Lower lobe of right lung (tissue), 2 donors: ENCODE results near the gene IGHMBP2. TPM values are rescaled to one million over a fixed set of nuclear protein-coding genes. Genes with fewer than 3 reads are reported as not detected.

Experiments used
- ATAC-seq, 2 donors: fragments of 200-7000 bp; cut with Tn5 transposase; one replicate each; pipeline ENCODE4 v1.9.1; 2020 to 2022; ENCODE audit warnings: mild to moderate bottlenecking in 2 of 2, moderate library complexity in 2 of 2
- DNase-seq: peaks from one replicate; pipeline ENCODE4 v3.0.0-alpha.2; 2020
- H3K27ac ChIP-seq: fragments of 200-600 bp; one replicate; pipeline ENCODE4 v1.8.0; 2022
- H3K27me3 ChIP-seq: fragments of 200-600 bp; one replicate; pipeline ENCODE4 v1.8.0; 2022; ENCODE audit warnings: low read depth
- H3K36me3 ChIP-seq: fragments of 200-600 bp; one replicate; pipeline ENCODE4 v1.8.0; 2022; ENCODE audit warnings: mild to moderate bottlenecking
- H3K4me1 ChIP-seq: fragments of 200-600 bp; one replicate; pipeline ENCODE4 v1.8.0; 2022
- H3K4me3 ChIP-seq: fragments of 200-600 bp; one replicate; pipeline ENCODE4 v1.8.0; 2022; ENCODE audit warnings: mild to moderate bottlenecking
- H3K9me3 ChIP-seq: fragments of 200-600 bp; one replicate; pipeline ENCODE4 v1.8.0; 2022
- CTCF ChIP-seq: fragments of 200-600 bp; IDR thresholded peaks from one replicate; pipeline ENCODE4 v1.8.0; 2022; ENCODE audit warnings: antibody characterized with exemption, mild to moderate bottlenecking
- intact Hi-C: fragments of 100-400 bp; cut with DNase I; formaldehyde crosslinking; loops from one replicate; pipeline ENCODE4 v1.11.0; 2022
- total RNA-seq: library from RNA; stranded (reverse); fragmentation: NEBNext Ultra II Directional; extraction: Animal tissue kit (Norgen Biotek cat#: 25700); gene quantifications from one replicate; pipeline ENCODE4 v1.2.1, GENCODE V29; 2021
- donor health status: DM: no; HTN: yes; CAD: no; lungs with severe emphysema.

Gene IGHMBP2
- total RNA-seq, 1 donor from 2014 or later = 18.8 TPM

GRCh38 chr11:68924073-68924925, 20.6 kb downstream of the IGHMBP2 start:
- ATAC-seq = no peak
- intact Hi-C loops = no loop called here

GRCh38 chr11:68925611-68926010, 21.9 kb downstream of the IGHMBP2 start:
- peaks cover 20% of the 10 kb centered on the region for H3K9me3 ChIP-seq
- no peak overlapping the region for H3K4me3 ChIP-seq
- peaks cover 82% of the 10 kb centered on the region for H3K36me3 ChIP-seq
- TF ChIP-seq CTCF = no peak
- H3K4me1 ChIP-seq = peaks cover 18% of the 10 kb centered on the region
- DNase-seq (no peak), ATAC-seq (no peak)
- no peak overlapping the region for H3K27ac ChIP-seq
- no peaks in the 10 kb centered on the region for H3K27me3 ChIP-seq
- intact Hi-C loops = no loop called here

More at GRCh38 chr11:68924073-68924925, 20.6 kb downstream of the IGHMBP2 start:
- Histone ChIP-seq H3K27me3 (no peaks in the 10 kb centered on the region), H3K4me1 (peaks cover 18% of the 10 kb centered on the region), H3K27ac (no peak overlapping the region), H3K36me3 (peaks cover 82% of the 10 kb centered on the region), H3K9me3 (peaks cover 20% of the 10 kb centered on the region), H3K4me3 (no peak overlapping the region)
- TF ChIP-seq CTCF = no peak
- DNase-seq = no peak

GRCh38 chr11:68927280-68928135, 23.8 kb downstream of the IGHMBP2 start:
- peaks cover 20% of the 10 kb centered on the region for H3K9me3 ChIP-seq
- peak; percentile 70 to 76 for ATAC-seq
- intact Hi-C loops = no loop called here
- H3K4me1 ChIP-seq = peaks cover 18% of the 10 kb centered on the region
- H3K4me3 ChIP-seq = no peak overlapping the region
- TF ChIP-seq CTCF = no peak
- DNase-seq = no peak
- peak overlapping the region; percentile 43 for H3K27ac ChIP-seq
- no peaks in the 10 kb centered on the region for H3K27me3 ChIP-seq
- H3K36me3 ChIP-seq = peaks cover 73% of the 10 kb centered on the region

GRCh38 chr11:68928136-68928880, 24.6 kb downstream of the IGHMBP2 start:
- peak; percentile 44 to 69 for ATAC-seq
- H3K27me3 ChIP-seq = no peaks in the 10 kb centered on the region
- intact Hi-C loops = no loop called here
- no peak overlapping the region for H3K4me3 ChIP-seq
- TF ChIP-seq CTCF = no peak
- peaks cover 20% of the 10 kb centered on the region for H3K9me3 ChIP-seq
- peaks cover 18% of the 10 kb centered on the region for H3K4me1 ChIP-seq
- H3K36me3 ChIP-seq = peaks cover 77% of the 10 kb centered on the region
- peak overlapping the region; percentile 43 for H3K27ac ChIP-seq
- DNase-seq = no peak

GRCh38 chr11:68929135-68929534, 25.4 kb downstream of the IGHMBP2 start:
- Histone ChIP-seq H3K4me1 (peaks cover 18% of the 10 kb centered on the region), H3K27ac (no peak overlapping the region), H3K9me3 (peaks cover 20% of the 10 kb centered on the region), H3K27me3 (no peaks in the 10 kb centered on the region), H3K36me3 (peaks cover 77% of the 10 kb centered on the region), H3K4me3 (no peak overlapping the region)
- intact Hi-C loops = no loop called here
- no peak for TF ChIP-seq CTCF
- no peak for DNase-seq
- ATAC-seq = no peak
